CMK (cell line): Measurements from ENCODE around the gene GOLPH3.
A peak's percentile ranks its signal among the peaks of the same experiment; 100 is the strongest.
"Not testable (repeated sequence)": the region's sequence is repeated elsewhere in the genome, so short reads cannot be mapped to it uniquely, and the experiment has no call there.

Source experiments
- DNase-seq: peaks from one replicate; pipeline ENCODE4 v3.0.0-alpha.2; 2010; ENCODE audit warnings: low read depth

GOLPH3 gene

GRCh38 chr5:32174011-32174870 is at the start of gene GOLPH3:
GOLPH3 (minus strand) TSS chr5:32174319; CDS start chr5:32174034, 285 bp downstream.
- DNase-seq, result peak; percentile 79

GRCh38 chr5:32222723-32223470 is 48.8 kb upstream of the GOLPH3 start:
- DNase-seq, result no peak

- DNase-seq, result no peak
Measured at GRCh38 chr5:32217886-32218396, 43.8 kb upstream of the GOLPH3 start.

- not testable (repeated sequence) for DNase-seq
Measured at GRCh38 chr5:32214344-32214743, 40.2 kb upstream of the GOLPH3 start.

- no peak for DNase-seq
Measured at GRCh38 chr5:32210151-32210550, 36.0 kb upstream of the GOLPH3 start.

GRCh38 chr5:32208837-32209236 is 34.7 kb upstream of the GOLPH3 start:
- not testable (repeated sequence) for DNase-seq

- DNase-seq, result no peak
Measured at GRCh38 chr5:32207355-32207634, 33.2 kb upstream of the GOLPH3 start.

- no peak for DNase-seq
Measured at GRCh38 chr5:32206509-32207354, 32.6 kb upstream of the GOLPH3 start.

GRCh38 chr5:32206053-32206452 is 31.9 kb upstream of the GOLPH3 start:
- no peak for DNase-seq

GRCh38 chr5:32202394-32202793 is 28.3 kb upstream of the GOLPH3 start:
- DNase-seq, result no peak

GRCh38 chr5:32201122-32201753 is 27.1 kb upstream of the GOLPH3 start:
- DNase-seq, result no peak

- no peak for DNase-seq
Measured at GRCh38 chr5:32197032-32197431, 22.9 kb upstream of the GOLPH3 start.

GRCh38 chr5:32195265-32195664 is 21.1 kb upstream of the GOLPH3 start:
- DNase-seq, result no peak

- DNase-seq, result no peak
Measured at GRCh38 chr5:32193591-32193990, 19.5 kb upstream of the GOLPH3 start.

- no peak for DNase-seq
Measured at GRCh38 chr5:32190095-32190494, 16.0 kb upstream of the GOLPH3 start.

GRCh38 chr5:32187675-32188074 is 13.6 kb upstream of the GOLPH3 start:
- DNase-seq, result no peak

GRCh38 chr5:32182463-32183063 is 8.4 kb upstream of the GOLPH3 start:
- DNase-seq, result no peak

GRCh38 chr5:32173267-32174010 is 680 bp downstream of the GOLPH3 start:
- DNase-seq, result no peak

- no peak for DNase-seq
Measured at GRCh38 chr5:32172923-32173266, 1.2 kb downstream of the GOLPH3 start.

GRCh38 chr5:32172186-32172911 is 1.8 kb downstream of the GOLPH3 start:
- not testable (repeated sequence) for DNase-seq
